Activated CD8-positive, alpha-beta memory T cell treated with anti-CD3 and anti-CD28 coated beads for 48 hours (primary cell): Measurements from ENCODE around the gene PRRC2C.
"Not testable (repeated sequence)": the region's sequence is repeated elsewhere in the genome, so short reads cannot be mapped to it uniquely, and the experiment has no call there.

ENCODE experiments used
- DNase-seq, 3 experiments: peaks; one replicate each; pipeline ENCODE4 v3.0.0-alpha.2; 2020; ENCODE audit warnings: low read depth in 2 of 3, low spot score in 2 of 3

PRRC2C gene

GRCh38 chr1:171582589-171582988 is 97.3 kb downstream of the PRRC2C start:
- no peak for DNase-seq

GRCh38 chr1:171583591-171584201 is 98.4 kb downstream of the PRRC2C start:
- no peak for DNase-seq

- no peak for DNase-seq
Measured at GRCh38 chr1:171585715-171586114, 100.4 kb downstream of the PRRC2C start.

GRCh38 chr1:171588230-171588629 is 102.9 kb downstream of the PRRC2C start:
- DNase-seq = no peak

- no peak for DNase-seq
Measured at GRCh38 chr1:171590022-171590421, 104.7 kb downstream of the PRRC2C start.

- DNase-seq = no peak
Measured at GRCh38 chr1:171595324-171595723, 110.0 kb downstream of the PRRC2C start.

- DNase-seq = no peak
Measured at GRCh38 chr1:171596119-171596518, 110.8 kb downstream of the PRRC2C start.

GRCh38 chr1:171596705-171597104 is 111.4 kb downstream of the PRRC2C start:
- no peak for DNase-seq

GRCh38 chr1:171597203-171597602 is 111.9 kb downstream of the PRRC2C start:
- no peak for DNase-seq

GRCh38 chr1:171600310-171600709 is 115.0 kb downstream of the PRRC2C start:
- not testable (repeated sequence) for DNase-seq

GRCh38 chr1:171600862-171601261 is 115.5 kb downstream of the PRRC2C start:
- no peak for DNase-seq

GRCh38 chr1:171603042-171603441 is 117.7 kb downstream of the PRRC2C start:
- DNase-seq = not testable (repeated sequence)

GRCh38 chr1:171606402-171606941 is 121.1 kb downstream of the PRRC2C start:
- no peak for DNase-seq

GRCh38 chr1:171610385-171610784 is 125.1 kb downstream of the PRRC2C start:
- no peak for DNase-seq

- DNase-seq = no peak
Measured at GRCh38 chr1:171611306-171611705, 126.0 kb downstream of the PRRC2C start.

GRCh38 chr1:171613282-171613681 is 128.0 kb downstream of the PRRC2C start:
- no peak for DNase-seq

GRCh38 chr1:171615122-171615906 is 130.0 kb downstream of the PRRC2C start:
- not testable (repeated sequence) for DNase-seq

GRCh38 chr1:171616586-171616985 is 131.3 kb downstream of the PRRC2C start:
- no peak for DNase-seq

GRCh38 chr1:171622152-171622462 is 136.8 kb downstream of the PRRC2C start, which contains the start of gene MYOCOS:
Gene MYOCOS, plus strand, starts transcription at chr1:171622243. Its CDS starts 1,641 bp downstream, at chr1:171623884.
- DNase-seq = no peak

- DNase-seq = no peak
Measured at GRCh38 chr1:171623651-171624331, 138.5 kb downstream of the PRRC2C start.

GRCh38 chr1:171625225-171625624 is 139.9 kb downstream of the PRRC2C start:
- DNase-seq = no peak

- no peak for DNase-seq
Measured at GRCh38 chr1:171627020-171627419, 141.7 kb downstream of the PRRC2C start.
